H1 (cell line): ENCODE results near the gene SLC25A24. TPM values are rescaled to one million over a fixed set of nuclear protein-coding genes. Genes with fewer than 3 reads are reported as not detected.

ENCODE experiments used
- CTCF ChIA-PET: fragments of 300-600 bp; sonication (Branson Sonifier 250); formaldehyde crosslinking; loops from one replicate; lab custom pipeline; 2021; ENCODE audit not compliant: partially characterized antibody; lab: Charles Lee
- POLR2A ChIA-PET: fragments of 300-600 bp; sonication (Branson Sonifier 250); formaldehyde crosslinking; loops from one replicate; lab custom pipeline; 2021; ENCODE audit warnings: inconsistent platforms; ENCODE audit not compliant: partially characterized antibody; lab: Charles Lee
- DNase-seq, 2 experiments: peaks; one replicate each; pipeline versions ENCODE4 v3.0.0 to v3.0.0-alpha.2; 2010 to 2022; ENCODE audit warnings: low spot score in 2 of 2, low read depth in 1 of 2, mixed read lengths in 1 of 2
- FAIRE-seq: peaks from 2 replicates; lab custom pipeline; 2011; peaks lifted over from hg19 to GRCh38; lab: Jason Lieb, UNC
- H2AFZ ChIP-seq: 2 replicates; pipeline ENCODE4 v1.8.1; 2012; ENCODE audit warnings: low read length, inconsistent platforms
- H2AK5ac ChIP-seq: 2 replicates; pipeline ENCODE4 v1.6.1; 2013; ENCODE audit warnings: low read depth, low read length
- H2BK120ac ChIP-seq: replicated peaks from 2 replicates; pipeline ENCODE3; 2013; ENCODE audit warnings: low read depth, low read length, inconsistent platforms
- H2BK12ac ChIP-seq: 2 replicates; pipeline ENCODE4 v1.6.1; 2013; ENCODE audit warnings: low read depth, low read length
- H2BK15ac ChIP-seq: 2 replicates; pipeline ENCODE4 v1.6.1; 2013; ENCODE audit warnings: low read length
- H2BK20ac ChIP-seq: 2 replicates; pipeline ENCODE4 v1.6.1; 2013; ENCODE audit warnings: low read length
- H2BK5ac ChIP-seq: 2 replicates; pipeline ENCODE4 v1.6.1; 2013; ENCODE audit warnings: low read depth, low read length
- H3K14ac ChIP-seq: 2 replicates; pipeline ENCODE4 v1.6.1; 2013; ENCODE audit warnings: inconsistent platforms; ENCODE audit not compliant: insufficient read length
- H3K18ac ChIP-seq: 2 replicates; pipeline ENCODE4 v1.6.1; 2013; ENCODE audit warnings: low read length; ENCODE audit errors: extremely low read depth
- H3K23ac ChIP-seq: 2 replicates; pipeline ENCODE4 v1.6.1; 2013; ENCODE audit warnings: inconsistent platforms; ENCODE audit not compliant: insufficient read length
- H3K23me2 ChIP-seq: 2 replicates; pipeline ENCODE4 v1.6.1; 2013; ENCODE audit warnings: low read depth, low read length
- H3K27ac ChIP-seq: 2 replicates; pipeline ENCODE4 v1.6.1; 2011; ENCODE audit warnings: low read depth, low read length, inconsistent platforms
- H3K27me3 ChIP-seq, 4 experiments: replicated peaks in 1 of 4; 1 replicate in 1 of 4; 2 replicates in 3 of 4; pipeline versions ENCODE4 v1.6.1 to v1.8.1; 2011 to 2013; ENCODE audit warnings: low read length in 3 of 4, mild to moderate bottlenecking in 3 of 4, inconsistent platforms in 2 of 4, mixed read lengths in 2 of 4, moderate library complexity in 1 of 4; ENCODE audit not compliant: control insufficient read depth in 3 of 4, insufficient read depth in 3 of 4; ENCODE audit errors: extremely low read depth in 1 of 4
- H3K36me3 ChIP-seq, 4 experiments: 2 replicates each; pipeline versions ENCODE4 v1.6.1 to v1.8.1; 2011 to 2013; ENCODE audit warnings: mild to moderate bottlenecking in 4 of 4, low read length in 3 of 4, moderate library complexity in 2 of 4, control low read depth in 1 of 4, inconsistent platforms in 1 of 4; ENCODE audit not compliant: insufficient read depth in 4 of 4, control insufficient read depth in 2 of 4
- H3K4ac ChIP-seq: replicated peaks from 2 replicates; pipeline ENCODE3; 2013; ENCODE audit warnings: low read length, low read depth, mixed read lengths, inconsistent platforms; ENCODE audit not compliant: insufficient read length
- H3K4me1 ChIP-seq, 4 experiments: replicated peaks in 1 of 4; 1 replicate in 1 of 4; 2 replicates in 3 of 4; pipeline versions ENCODE4 v1.6.1 to v1.8.1; 2011 to 2013; ENCODE audit warnings: low read length in 3 of 4, inconsistent platforms in 2 of 4, mixed read lengths in 1 of 4; ENCODE audit not compliant: insufficient read depth in 4 of 4, control insufficient read depth in 3 of 4
- H3K4me2 ChIP-seq, 2 experiments: 2 replicates each; pipeline versions ENCODE4 v1.6.1 to v1.8.1; 2011 to 2013; ENCODE audit warnings: low read depth in 2 of 2, low read length in 2 of 2, control low read depth in 1 of 2, inconsistent platforms in 1 of 2, mild to moderate bottlenecking in 1 of 2; ENCODE audit not compliant: insufficient read depth in 1 of 2
- H3K4me3 ChIP-seq, 4 experiments: fragments of 200-600, 300-600 bp in 1 of 4; sonication (generic), shearing (Covaris generic), sonication (Bioruptor Twin) in 1 of 4; 2 replicates each; pipeline versions ENCODE4 v1.5.1 to v1.8.1; 2011 to 2016; ENCODE audit warnings: low read length in 4 of 4, low read depth in 3 of 4, control low read depth in 2 of 4, inconsistent platforms in 2 of 4, mild to moderate bottlenecking in 2 of 4, mixed read lengths in 1 of 4, moderate library complexity in 1 of 4; ENCODE audit not compliant: insufficient read depth in 2 of 4; ENCODE audit errors: extremely low read depth in 1 of 4
- H3K56ac ChIP-seq: replicated peaks from 2 replicates; pipeline ENCODE3; 2013; ENCODE audit warnings: low read depth, mild to moderate bottlenecking, mixed read lengths, low read length, inconsistent platforms; ENCODE audit not compliant: insufficient read length
- H3K79me1 ChIP-seq: 2 replicates; pipeline ENCODE4 v1.6.1; 2013; ENCODE audit warnings: low read depth, low read length, control low read depth
- H3K79me2 ChIP-seq, 2 experiments: 2 replicates each; pipeline versions ENCODE4 v1.6.1 to v1.8.1; 2012 to 2013; ENCODE audit warnings: low read length in 2 of 2, mild to moderate bottlenecking in 2 of 2, inconsistent platforms in 1 of 2; ENCODE audit not compliant: insufficient read depth in 2 of 2, control insufficient read depth in 1 of 2
- H3K9ac ChIP-seq, 4 experiments: replicated peaks in 1 of 4; 1 replicate in 1 of 4; 2 replicates in 3 of 4; pipeline versions ENCODE4 v1.6.1 to v1.8.1; 2011 to 2013; ENCODE audit warnings: low read depth in 3 of 4, low read length in 3 of 4, control low read depth in 2 of 4, mild to moderate bottlenecking in 2 of 4, moderate library complexity in 2 of 4, inconsistent platforms in 1 of 4; ENCODE audit errors: extremely low read depth in 1 of 4
- H3K9me3 ChIP-seq, 2 experiments: 2 replicates each; pipeline versions ENCODE4 v1.6.1 to v1.8.1; 2012 to 2013; ENCODE audit warnings: mild to moderate bottlenecking in 2 of 2, moderate library complexity in 2 of 2, control low read depth in 1 of 2, inconsistent platforms in 1 of 2, low read depth in 1 of 2, low read length in 1 of 2, mixed read lengths in 1 of 2; ENCODE audit not compliant: insufficient read depth in 2 of 2
- H4K20me1 ChIP-seq, 2 experiments: replicated peaks in 1 of 2; 2 replicates each; pipeline versions ENCODE3 to v1.8.1; 2011 to 2013; ENCODE audit warnings: inconsistent platforms in 2 of 2, low read length in 2 of 2, mild to moderate bottlenecking in 1 of 2; ENCODE audit not compliant: insufficient read depth in 2 of 2, control insufficient read depth in 1 of 2
- H4K5ac ChIP-seq: 2 replicates; pipeline ENCODE4 v1.6.1; 2013; ENCODE audit warnings: low read length, low read depth, mixed read lengths, inconsistent platforms; ENCODE audit not compliant: insufficient read length
- H4K8ac ChIP-seq: 2 replicates; pipeline ENCODE4 v1.8.0; 2013; ENCODE audit warnings: mild to moderate bottlenecking, moderate library complexity, low read length, inconsistent platforms; ENCODE audit not compliant: insufficient read depth; ENCODE audit errors: extremely low read depth
- H4K91ac ChIP-seq: replicated peaks from 2 replicates; pipeline ENCODE3; 2013; ENCODE audit warnings: low read length, mixed read lengths, inconsistent platforms; ENCODE audit not compliant: insufficient read length
- CTBP2 ChIP-seq: IDR thresholded peaks from 2 replicates; pipeline ENCODE4 v1.7.0; 2011; ENCODE audit warnings: borderline replicate concordance, mild to moderate bottlenecking, moderate library complexity, mixed read lengths, low read length; ENCODE audit not compliant: insufficient read depth, insufficient read length
- EGR1 ChIP-seq: IDR thresholded peaks from 2 replicates; pipeline ENCODE4 v1.6.1; 2011; ENCODE audit warnings: low read depth, low read length, borderline replicate concordance
- FOSL1 ChIP-seq: IDR thresholded peaks from 2 replicates; pipeline ENCODE4 v1.6.1; 2011; ENCODE audit warnings: mild to moderate bottlenecking, low read depth, low read length, moderate library complexity; ENCODE audit not compliant: insufficient read depth
- GABPA ChIP-seq: IDR thresholded peaks from 2 replicates; pipeline ENCODE4 v1.6.1; 2011; ENCODE audit warnings: mild to moderate bottlenecking, low read length, moderate library complexity, borderline replicate concordance; ENCODE audit not compliant: insufficient read depth
- POLR2A ChIP-seq, 2 experiments: IDR thresholded peaks; 1 replicate in 1 of 2; 2 replicates in 1 of 2; pipeline ENCODE4 v1.6.1; 2011; ENCODE audit warnings: low read depth in 2 of 2, low read length in 2 of 2, mild to moderate bottlenecking in 2 of 2; ENCODE audit errors: control extremely low read depth in 1 of 2
- RAD21 ChIP-seq, 2 experiments: IDR thresholded peaks in 1 of 2; conservative IDR thresholded peaks in 1 of 2; 2 replicates each; pipeline ENCODE4 v1.6.1; 2011; ENCODE audit warnings: low read depth in 2 of 2, low read length in 2 of 2, improper control_type of control experiment in 1 of 2, inconsistent platforms in 1 of 2, mild to moderate bottlenecking in 1 of 2, moderate library complexity in 1 of 2
- SAP30 ChIP-seq: fragments of 300-600 bp; sonication (generic); IDR thresholded peaks from 2 replicates; pipeline ENCODE4 v1.7.1; 2012; ENCODE audit warnings: low read length, moderate library complexity, mild to moderate bottlenecking, inconsistent platforms; ENCODE audit not compliant: insufficient read depth, insufficient replicate concordance
- SP1 ChIP-seq: IDR thresholded peaks from 2 replicates; pipeline ENCODE4 v1.6.1; 2011; ENCODE audit warnings: low read depth, low read length
- SRF ChIP-seq: IDR thresholded peaks from 2 replicates; pipeline ENCODE4 v1.6.1; 2011; ENCODE audit warnings: mild to moderate bottlenecking, low read depth, low read length, moderate library complexity
- TCF12 ChIP-seq: IDR thresholded peaks from 2 replicates; pipeline ENCODE4 v1.6.1; 2011; ENCODE audit warnings: low read depth, mild to moderate bottlenecking, low read length
- WGBS, 2 experiments: shearing (Covaris generic) in 1 of 2; methylation state at CpG; one replicate each; pipeline versions ENCODE4 v1.1.6 to v1.1.7; 2013 to 2015; ENCODE audit warnings: low lambda C conversion rate in 2 of 2, mixed read lengths in 2 of 2, inconsistent platforms in 1 of 2, low coverage in 1 of 2, missing lambda C conversion rate in 1 of 2; ENCODE audit not compliant: insufficient replicate concordance in 2 of 2, insufficient coverage in 1 of 2, insufficient read length in 1 of 2; ENCODE audit errors: extremely low coverage in 1 of 2, missing lambda C conversion rate in 1 of 2; 5-methylcytosine and 5-hydroxymethylcytosine counted together
- polyA plus RNA-seq, 7 experiments: library from polyadenylated mRNA; depleted of rRNA in 3 of 7; stranded (reverse) in 5 of 7; unstranded in 2 of 7; fragments of >200 nt in 5 of 7; fragments of 200-250 nt in 2 of 7; gene quantifications; 1 replicate in 5 of 7; 2 replicates in 1 of 7; 4 replicates in 1 of 7; pipeline versions ENCODE4 v1.2.1 to v1.2.3, GENCODE V29; 2011 to 2013; ENCODE audit warnings: missing spikeins in 2 of 7, mixed read lengths in 2 of 7
- total RNA-seq: library from RNA; stranded (reverse); fragmentation: NEBNext Ultra II Directional; extraction: Animal tissue kit (Norgen Biotek cat#: 25700); gene quantifications from 2 replicates; pipeline ENCODE4 v1.2.1, GENCODE V29; 2021
- TF ChIP-seq, protein P1 (sequence below): IDR thresholded peaks from 2 replicates; pipeline ENCODE4 v1.6.1; 2012; ENCODE audit warnings: inconsistent platforms

SLC25A24 gene
- total and polyA plus RNA-seq, 2 of the 8 experiments (the other 6 are each of a cell fraction or from before 2014, with no cell fraction given): 13.6 to 40.6 TPM

DNA sequence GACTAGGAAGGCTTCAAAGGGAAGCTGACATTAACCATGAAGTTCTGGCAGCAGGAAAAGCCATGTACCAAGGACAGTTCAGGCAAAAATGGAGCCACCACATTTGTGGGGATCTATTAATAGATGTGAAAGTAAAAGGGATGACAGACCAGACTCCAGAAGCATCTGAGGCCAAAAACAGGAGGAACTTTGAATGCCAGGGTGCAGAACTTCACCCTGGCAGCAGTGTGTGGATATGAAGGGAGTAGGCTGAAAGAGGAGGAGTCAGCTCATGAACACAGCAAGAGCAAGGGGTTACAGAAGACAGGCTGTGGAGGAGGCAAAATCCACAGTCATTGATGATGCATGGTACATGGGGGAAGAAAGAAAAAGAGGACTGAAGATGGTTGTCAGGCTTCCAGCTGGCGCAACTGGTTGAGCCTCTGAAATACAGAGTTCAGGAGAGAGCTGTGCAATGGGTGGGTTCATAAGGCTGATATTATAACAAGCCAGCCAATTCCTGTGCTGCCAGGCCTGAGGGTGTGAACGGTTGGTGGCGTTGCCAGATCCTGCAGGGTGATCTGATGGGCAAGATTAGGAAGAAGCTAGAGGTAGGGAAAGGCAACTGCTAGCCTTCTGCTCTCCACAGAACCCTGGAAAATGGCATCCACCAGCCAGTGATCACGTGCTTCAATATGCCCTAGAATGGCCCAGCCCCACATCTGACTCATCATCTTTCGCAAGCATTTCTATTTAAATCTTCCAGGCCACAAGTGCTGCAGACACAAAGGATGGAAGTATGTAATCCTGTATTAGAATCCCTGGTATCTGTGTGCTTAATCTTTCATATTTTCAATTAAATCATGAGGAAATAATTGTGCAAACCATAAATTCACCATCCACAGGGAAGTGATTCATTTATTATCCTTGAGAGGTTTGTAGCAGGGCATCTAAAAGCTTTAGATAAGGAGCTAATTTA, 81.9 kb downstream of the SLC25A24 start:
- Histone ChIP-seq H3K79me2 (no peaks in the 10 kb centered on the region), H3K36me3 (no peaks in the 10 kb centered on the region), H3K9ac (no peak overlapping the region), H4K91ac (no peak overlapping the region), H3K9me3 (no peaks in the 10 kb centered on the region), H4K20me1 (no peaks in the 10 kb centered on the region), H3K18ac (no peak overlapping the region), H3K14ac (no peak overlapping the region), H2BK12ac (no peak overlapping the region), H2AFZ (no peak overlapping the region), H3K79me1 (no peaks in the 10 kb centered on the region), H3K23me2 (no peaks in the 10 kb centered on the region), H4K8ac (no peak overlapping the region), H3K4me3 (no peak overlapping the region), H3K4me1 (peaks cover 0 to 4% (median 0%) of the 10 kb centered on the region in 4 experiments; a peak in 1 of 7 replicates), H3K27ac (no peak overlapping the region), H4K5ac (no peak overlapping the region), H3K4ac (no peak overlapping the region), H2BK20ac (no peak overlapping the region), H3K27me3 (no peaks in the 10 kb centered on the region), H3K56ac (no peak overlapping the region), H3K4me2 (no peak overlapping the region), H2BK120ac (no peak overlapping the region), H2AK5ac (no peak overlapping the region), H3K23ac (no peak overlapping the region), H2BK5ac (no peak overlapping the region), H2BK15ac (no peak overlapping the region)
- WGBS, 2 experiments: 94% methylated on average over 5 of the region's 5 CpGs; no CpG with 5 or more reads in 1 of the 2 experiments
- POLR2A ChIA-PET: interaction anchor here (0.6 kb wide), 1 partner anchor 881 kb away, joined by 3 read pairs; no protein-coding TSS in a partner anchor
- CTCF ChIA-PET: interaction anchor here (0.7 to 14.1 kb wide), 7 partner anchors 9 to 335 kb away, joined by 3 to 433 read pairs (median 4); no protein-coding TSS in a partner anchor
- DNase-seq (no peak), FAIRE-seq (no peak)
- no peak for TF ChIP-seq POLR2A (IDR thresholded peaks at IDR 0.05; ENCODE audit: control extremely low read depth in 1 of 2, low read depth in 2 of 2, low read length in 2 of 2)
- TF ChIP-seq, protein P1, sequence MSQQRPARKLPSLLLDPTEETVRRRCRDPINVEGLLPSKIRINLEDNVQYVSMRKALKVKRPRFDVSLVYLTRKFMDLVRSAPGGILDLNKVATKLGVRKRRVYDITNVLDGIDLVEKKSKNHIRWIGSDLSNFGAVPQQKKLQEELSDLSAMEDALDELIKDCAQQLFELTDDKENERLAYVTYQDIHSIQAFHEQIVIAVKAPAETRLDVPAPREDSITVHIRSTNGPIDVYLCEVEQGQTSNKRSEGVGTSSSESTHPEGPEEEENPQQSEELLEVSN: no peak
- TF ChIP-seq SAP30: no peak
- TF ChIP-seq SP1: no peak
- no peak for TF ChIP-seq RAD21 (IDR thresholded peaks at IDR 0.05 in 1 of 2, conservative IDR thresholded peaks at IDR 0.05 in 1 of 2; ENCODE audit: low read depth in 2 of 2, low read length in 2 of 2)
- TF ChIP-seq SRF: no peak
- no peak for TF ChIP-seq FOSL1
- no peak for TF ChIP-seq CTBP2
- no peak for TF ChIP-seq GABPA
- no peak for TF ChIP-seq TCF12
- TF ChIP-seq EGR1: no peak
